Transverse colon (tissue), 4 donors: Measurements from ENCODE around the gene KNDC1.

Experiments used
- EP300 ChIP-seq: sonication (generic); formaldehyde crosslinking; IDR thresholded peaks from one replicate; pipeline ENCODE4 v1.6.1; 2017; ENCODE audit warnings: antibody characterized with exemption, low read depth
- POLR2A ChIP-seq: fragments of 450-650 bp; IDR thresholded peaks from one replicate; pipeline ENCODE4 v1.6.1; 2016; ENCODE audit warnings: antibody characterized with exemption, mild to moderate bottlenecking, moderate library complexity
- POLR2AphosphoS5 ChIP-seq, 3 donors: sonication (generic); formaldehyde crosslinking; IDR thresholded peaks; one replicate each; pipeline ENCODE4 v1.6.1; 2016; ENCODE audit warnings: antibody characterized with exemption in 3 of 3
- TF ChIP-seq, protein P1 (sequence below), 5 experiments: fragments of 200-600 bp in 3 of 5; fragments of 450-650 bp in 2 of 5; sonication (generic) in 3 of 5; IDR thresholded peaks; 1 replicate in 2 of 5; 2 replicates in 3 of 5; pipeline ENCODE4 v1.5.1; 2016 to 2017; ENCODE audit warnings: antibody characterized with exemption in 5 of 5, inconsistent platforms in 3 of 5, mild to moderate bottlenecking in 2 of 5, moderate library complexity in 1 of 5

- TF ChIP-seq POLR2A (no peak), POLR2AphosphoS5 (IDR thresholded peaks at IDR 0.05) (no peak), EP300 (no peak)
- TF ChIP-seq, protein P1, sequence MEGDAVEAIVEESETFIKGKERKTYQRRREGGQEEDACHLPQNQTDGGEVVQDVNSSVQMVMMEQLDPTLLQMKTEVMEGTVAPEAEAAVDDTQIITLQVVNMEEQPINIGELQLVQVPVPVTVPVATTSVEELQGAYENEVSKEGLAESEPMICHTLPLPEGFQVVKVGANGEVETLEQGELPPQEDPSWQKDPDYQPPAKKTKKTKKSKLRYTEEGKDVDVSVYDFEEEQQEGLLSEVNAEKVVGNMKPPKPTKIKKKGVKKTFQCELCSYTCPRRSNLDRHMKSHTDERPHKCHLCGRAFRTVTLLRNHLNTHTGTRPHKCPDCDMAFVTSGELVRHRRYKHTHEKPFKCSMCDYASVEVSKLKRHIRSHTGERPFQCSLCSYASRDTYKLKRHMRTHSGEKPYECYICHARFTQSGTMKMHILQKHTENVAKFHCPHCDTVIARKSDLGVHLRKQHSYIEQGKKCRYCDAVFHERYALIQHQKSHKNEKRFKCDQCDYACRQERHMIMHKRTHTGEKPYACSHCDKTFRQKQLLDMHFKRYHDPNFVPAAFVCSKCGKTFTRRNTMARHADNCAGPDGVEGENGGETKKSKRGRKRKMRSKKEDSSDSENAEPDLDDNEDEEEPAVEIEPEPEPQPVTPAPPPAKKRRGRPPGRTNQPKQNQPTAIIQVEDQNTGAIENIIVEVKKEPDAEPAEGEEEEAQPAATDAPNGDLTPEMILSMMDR (IDR thresholded peaks at IDR 0.05), result no peak
Measured at GRCh38 chr10:133131734-133132472, 28.1 kb upstream of the KNDC1 start.
